GM10248 (cell line): ENCODE results near the gene CREBBP.

Source experiments
- CTCF ChIA-PET: fragments of 300-600 bp; sonication (Branson Sonifier 250); formaldehyde crosslinking; extraction: SDS; loops from one replicate; lab custom pipeline; 2021; ENCODE audit warnings: antibody characterized with exemption; lab: Yijun Ruan, JAX
- POLR2A ChIA-PET: fragments of 350-650 bp; sonication (Branson Sonifier 250); formaldehyde crosslinking; extraction: SDS; loops from one replicate; lab custom pipeline; 2020; ENCODE audit warnings: antibody characterized with exemption; lab: Yijun Ruan, JAX
- DNase-seq: peaks from one replicate; pipeline ENCODE4 v3.0.0; 2012; ENCODE audit errors: extremely low spot score
- CTCF ChIP-seq: IDR thresholded peaks from 2 replicates; pipeline ENCODE4 v1.5.1; 2012; ENCODE audit warnings: mild to moderate bottlenecking, low read depth; ENCODE audit errors: extremely low read depth, missing control alignments, control extremely low read depth

Gene CREBBP

GRCh38 chr16:3859889-3860288 is 20.6 kb downstream of the CREBBP start:
- no peak for TF ChIP-seq CTCF
- no peak for DNase-seq
- ChIA-PET POLR2A (no interaction called here), CTCF (interaction anchor here (2.8 kb wide), 1 partner anchor 11 kb away, joined by 10 read pairs; no protein-coding TSS in a partner anchor)

GRCh38 chr16:3858801-3859200 is 21.7 kb downstream of the CREBBP start:
- CTCF ChIA-PET = interaction anchor here (2.8 kb wide), 1 partner anchor 12 kb away, joined by 10 read pairs; no protein-coding TSS in a partner anchor
- POLR2A ChIA-PET = interaction anchor here (0.8 kb wide), 1 partner anchor 10 kb away, joined by 4 read pairs; no protein-coding TSS in a partner anchor
- DNase-seq = no peak
- TF ChIP-seq CTCF = no peak

- TF ChIP-seq CTCF = no peak
- POLR2A ChIA-PET = no interaction called here
- DNase-seq = no peak
- CTCF ChIA-PET = no interaction called here
Measured at GRCh38 chr16:3857189-3858043, 23.1 kb downstream of the CREBBP start.

- no peak for DNase-seq
- POLR2A ChIA-PET = interaction anchor here (0.9 kb wide), 1 partner anchor 19 kb away, joined by 3 read pairs; no protein-coding TSS in a partner anchor
- TF ChIP-seq CTCF = no peak
- CTCF ChIA-PET = no interaction called here
Measured at GRCh38 chr16:3856367-3857141, 24.0 kb downstream of the CREBBP start.

GRCh38 chr16:3854750-3855541 is 25.6 kb downstream of the CREBBP start:
- no peak for DNase-seq
- CTCF ChIA-PET = no interaction called here
- POLR2A ChIA-PET = no interaction called here
- TF ChIP-seq CTCF = no peak

- CTCF ChIA-PET = no interaction called here
- no peak for TF ChIP-seq CTCF
- DNase-seq = no peak
- POLR2A ChIA-PET = interaction anchor here (0.5 to 0.8 kb wide), 2 partner anchors 18 to 988 kb away, joined by 3 to 7 read pairs; no protein-coding TSS in a partner anchor
Measured at GRCh38 chr16:3850544-3850899, 30.0 kb downstream of the CREBBP start.
